Vagina (tissue), 2 donors: ENCODE data around the gene DND1. TPM values are rescaled to one million over a fixed set of nuclear protein-coding genes. Genes with fewer than 3 reads are reported as not detected.
"Not testable (repeated sequence)": the region's sequence is repeated elsewhere in the genome, so short reads cannot be mapped to it uniquely, and the experiment has no call there.

Experiments used
- DNase-seq, 2 donors: peaks; one replicate each; pipeline ENCODE4 v3.0.0-alpha.2; 2017; ENCODE audit errors: extremely low spot score in 2 of 2
- H3K27ac ChIP-seq: fragments of 200-600 bp; sonication (generic); one replicate; pipeline ENCODE4 v1.5.1; 2019
- H3K27me3 ChIP-seq: fragments of 200-600 bp; sonication (generic); one replicate; pipeline ENCODE4 v1.5.1; 2019
- H3K36me3 ChIP-seq, 2 donors: fragments of 200-600 bp; sonication (generic); one replicate each; pipeline ENCODE4 v1.5.1; 2017 to 2019
- H3K4me1 ChIP-seq: fragments of 200-600 bp; sonication (generic); one replicate; pipeline ENCODE4 v1.5.1; 2019
- H3K4me3 ChIP-seq, 2 donors: fragments of 200-600 bp; sonication (generic); 1 replicate in 1 of 2; 2 replicates in 1 of 2; pipeline ENCODE4 v1.5.1; 2016 to 2019
- H3K9me3 ChIP-seq: fragments of 200-600 bp; sonication (generic); one replicate; pipeline ENCODE4 v1.5.1; 2019
- CTCF ChIP-seq, 3 experiments: fragments of 450-650 bp in 2 of 3; fragments of 200-600 bp in 1 of 3; sonication (generic) in 1 of 3; IDR thresholded peaks; one replicate each; pipeline ENCODE4 v1.5.1; 2017 to 2019; ENCODE audit warnings: antibody characterized with exemption in 3 of 3, mild to moderate bottlenecking in 2 of 3, moderate library complexity in 2 of 3
- POLR2A ChIP-seq, 2 donors: fragments of 450-650 bp; IDR thresholded peaks; one replicate each; pipeline ENCODE4 v1.6.1; 2017; ENCODE audit warnings: antibody characterized with exemption in 2 of 2, mild to moderate bottlenecking in 2 of 2, moderate library complexity in 2 of 2
- POLR2AphosphoS5 ChIP-seq, 2 donors: sonication (generic); formaldehyde crosslinking; IDR thresholded peaks; one replicate each; pipeline ENCODE4 v1.9.0; 2017; ENCODE audit warnings: antibody characterized with exemption in 2 of 2, mild to moderate bottlenecking in 2 of 2, low read depth in 1 of 2; ENCODE audit not compliant: insufficient read depth in 1 of 2
- intact Hi-C: fragments of 100-400 bp; cut with DNase I; formaldehyde crosslinking; loops from one replicate; pipeline ENCODE4 v1.15.1; 2023
- total RNA-seq: library from RNA; depleted of rRNA; stranded (reverse); fragments of >200 nt; gene quantifications from one replicate; pipeline ENCODE4 v1.2.3, GENCODE V29; 2016

The DND1 gene
- total RNA-seq = 2.9 TPM

- H3K4me1 ChIP-seq = peaks cover 6% of the 10 kb centered on the region
- DNase-seq = no peak
- intact Hi-C loops = no loop called here
- H3K27me3 ChIP-seq = no peaks in the 10 kb centered on the region
- TF ChIP-seq CTCF (IDR thresholded peaks at IDR 0.05) = no peak
- TF ChIP-seq POLR2A (IDR thresholded peaks at IDR 0.05) = no peak
- TF ChIP-seq POLR2AphosphoS5 (IDR thresholded peaks at IDR 0.05; ENCODE audit: insufficient read depth in 1 of 2, low read depth in 1 of 2) = no peak
- H3K36me3 ChIP-seq = peaks cover 0 to 70% of the 10 kb centered on the region in 2 donors
- no peak within 1 kb of the TSS for H3K27ac ChIP-seq
- no peaks in the 10 kb centered on the region for H3K9me3 ChIP-seq
- H3K4me3 ChIP-seq = peak within 1 kb of the TSS; percentile 20 to 25
Measured at GRCh38 chr5:140673187-140673976, at the start of gene DND1. Gene DND1 (minus strand): TSS chr5:140673576. CDS start chr5:140673542, 34 bp downstream.

- H3K4me1 ChIP-seq, H3K36me3 ChIP-seq, H3K27me3 ChIP-seq, DNase-seq, H3K9me3 ChIP-seq, intact Hi-C loops, H3K4me3 ChIP-seq, H3K27ac ChIP-seq: not testable (repeated sequence)
Measured at GRCh38 chr5:140721395-140721794, 48.0 kb upstream of the DND1 start.

GRCh38 chr5:140720738-140721137 lies 47.4 kb upstream of the DND1 start:
- DNase-seq, H3K36me3 ChIP-seq, H3K4me1 ChIP-seq, intact Hi-C loops, H3K4me3 ChIP-seq, H3K27me3 ChIP-seq, H3K27ac ChIP-seq, H3K9me3 ChIP-seq: not testable (repeated sequence)

- Histone ChIP-seq H3K4me3 (peak overlapping the region in 1 of 2 donors; percentile 16), H3K9me3 (no peaks in the 10 kb centered on the region), H3K27ac (no peak overlapping the region), H3K4me1 (no peaks in the 10 kb centered on the region), H3K36me3 (no peaks in the 10 kb centered on the region), H3K27me3 (no peaks in the 10 kb centered on the region)
- TF ChIP-seq CTCF (IDR thresholded peaks at IDR 0.05) (no peak), POLR2AphosphoS5 (IDR thresholded peaks at IDR 0.05; ENCODE audit: insufficient read depth in 1 of 2, low read depth in 1 of 2) (no peak), POLR2A (IDR thresholded peaks at IDR 0.05) (no peak)
- intact Hi-C loops = no loop called here
- DNase-seq = no peak
Measured at GRCh38 chr5:140718266-140718592, 44.9 kb upstream of the DND1 start.

GRCh38 chr5:140716238-140716637 lies 42.9 kb upstream of the DND1 start:
- H3K4me3 ChIP-seq, H3K9me3 ChIP-seq, H3K27me3 ChIP-seq, H3K27ac ChIP-seq, DNase-seq, intact Hi-C loops, H3K4me1 ChIP-seq, H3K36me3 ChIP-seq: not testable (repeated sequence)

- intact Hi-C loops = no loop called here
Measured at GRCh38 chr5:140713562-140714094, 40.3 kb upstream of the DND1 start.

More at GRCh38 chr5:140713562-140714094, 40.3 kb upstream of the DND1 start:
- H3K27me3 ChIP-seq = no peaks in the 10 kb centered on the region
- no peak overlapping the region for H3K4me3 ChIP-seq
- H3K36me3 ChIP-seq = no peaks in the 10 kb centered on the region
- TF ChIP-seq POLR2AphosphoS5 (IDR thresholded peaks at IDR 0.05; ENCODE audit: insufficient read depth in 1 of 2, low read depth in 1 of 2) = no peak
- no peak for TF ChIP-seq POLR2A (IDR thresholded peaks at IDR 0.05)
- no peak for TF ChIP-seq CTCF (IDR thresholded peaks at IDR 0.05)
- no peaks in the 10 kb centered on the region for H3K9me3 ChIP-seq
- peaks cover 3% of the 10 kb centered on the region for H3K4me1 ChIP-seq
- DNase-seq = no peak
- H3K27ac ChIP-seq = no peak overlapping the region
